Measurements from ENCODE around the gene BRF1. TPM values are rescaled to one million over a fixed set of nuclear protein-coding genes. Genes with fewer than 3 reads are reported as not detected.

The BRF1 gene
- total and polyA plus RNA-seq, 8 donors = 13.6 to 50.2 (median 20.4) TPM

DNA sequence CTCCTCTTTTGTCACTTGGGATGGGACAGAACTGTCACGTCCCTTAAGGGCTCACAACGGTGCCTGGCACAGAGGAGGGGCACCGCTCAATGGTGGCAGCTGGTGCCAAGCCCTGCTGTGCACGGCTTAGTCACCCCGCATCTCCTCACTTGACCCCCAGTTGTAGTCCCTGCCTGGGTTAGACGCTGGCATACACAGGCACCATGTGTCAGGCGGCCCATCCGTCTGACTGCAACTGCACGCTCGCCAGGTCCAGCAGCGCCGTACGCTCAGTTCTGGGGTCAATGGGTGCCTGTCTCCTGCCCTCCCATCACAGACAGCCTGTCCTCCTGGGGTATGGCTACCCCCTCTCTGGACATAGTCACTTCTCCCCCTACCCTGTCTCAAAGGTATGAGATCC, 12.2 kb upstream of the BRF1 start:
- no peak for ATAC-seq
- FAIRE-seq = no peak
- DNase-seq = no peak
- intact Hi-C loops (cut with DNase I) = no loop called here
- no peaks in the 10 kb centered on the region for H3K9me3 ChIP-seq
- H3K4me1 ChIP-seq = peaks cover 0 to 13% (median 7%) of the 10 kb centered on the region in 3 donors
- H3K4me3 ChIP-seq = no peak overlapping the region
- H3K36me3 ChIP-seq = no peaks in the 10 kb centered on the region
- peak overlapping the region in 1 of 4 donors; percentile 81 for H3K27ac ChIP-seq
- TF ChIP-seq, protein P1, sequence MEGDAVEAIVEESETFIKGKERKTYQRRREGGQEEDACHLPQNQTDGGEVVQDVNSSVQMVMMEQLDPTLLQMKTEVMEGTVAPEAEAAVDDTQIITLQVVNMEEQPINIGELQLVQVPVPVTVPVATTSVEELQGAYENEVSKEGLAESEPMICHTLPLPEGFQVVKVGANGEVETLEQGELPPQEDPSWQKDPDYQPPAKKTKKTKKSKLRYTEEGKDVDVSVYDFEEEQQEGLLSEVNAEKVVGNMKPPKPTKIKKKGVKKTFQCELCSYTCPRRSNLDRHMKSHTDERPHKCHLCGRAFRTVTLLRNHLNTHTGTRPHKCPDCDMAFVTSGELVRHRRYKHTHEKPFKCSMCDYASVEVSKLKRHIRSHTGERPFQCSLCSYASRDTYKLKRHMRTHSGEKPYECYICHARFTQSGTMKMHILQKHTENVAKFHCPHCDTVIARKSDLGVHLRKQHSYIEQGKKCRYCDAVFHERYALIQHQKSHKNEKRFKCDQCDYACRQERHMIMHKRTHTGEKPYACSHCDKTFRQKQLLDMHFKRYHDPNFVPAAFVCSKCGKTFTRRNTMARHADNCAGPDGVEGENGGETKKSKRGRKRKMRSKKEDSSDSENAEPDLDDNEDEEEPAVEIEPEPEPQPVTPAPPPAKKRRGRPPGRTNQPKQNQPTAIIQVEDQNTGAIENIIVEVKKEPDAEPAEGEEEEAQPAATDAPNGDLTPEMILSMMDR (IDR thresholded peaks at IDR 0.05) = no peak
- 96% methylated on average over 13 of the region's 13 CpGs for WGBS, 2 donors
- H3K27me3 ChIP-seq = no peaks in the 10 kb centered on the region

- FAIRE-seq (no peak), ATAC-seq (peak in 1 of 4 donors; percentile 2), DNase-seq (peak in 1 of 6 donors; percentile 50)
- WGBS, 2 donors = 73 to 83% methylated on average over 12 of the region's 12 CpGs
- Histone ChIP-seq H3K27me3 (no peaks in the 10 kb centered on the region), H3K27ac (peak overlapping the region in 1 of 4 donors; percentile 15), H3K36me3 (no peaks in the 10 kb centered on the region), H3K4me1 (peaks cover 0 to 7% (median 0%) of the 10 kb centered on the region in 3 donors), H3K4me3 (no peak overlapping the region), H3K9me3 (no peaks in the 10 kb centered on the region)
- TF ChIP-seq, protein P1 (IDR thresholded peaks at IDR 0.05) = no peak
- intact Hi-C loops (cut with DNase I) = no loop called here
Measured at GRCh38 chr14:105311838-105312237, 11.0 kb upstream of the BRF1 start.

- no peaks in the 10 kb centered on the region for H3K27me3 ChIP-seq
- H3K4me1 ChIP-seq = no peaks in the 10 kb centered on the region
- peak; percentile 48 to 82 (median 65) for ATAC-seq
- WGBS, 2 donors = 29 to 46% methylated on average over 8 of the region's 8 CpGs
- H3K27ac ChIP-seq = peak overlapping the region in 1 of 4 donors; percentile 11
- TF ChIP-seq, protein P1 (IDR thresholded peaks at IDR 0.05) = no peak
- no peak overlapping the region for H3K4me3 ChIP-seq
- DNase-seq = peak in 5 of 6 donors; percentile 62 to 78 (median 74)
- H3K36me3 ChIP-seq = no peaks in the 10 kb centered on the region
- no peak for FAIRE-seq
- intact Hi-C loops (cut with DNase I) = no loop called here
- H3K9me3 ChIP-seq = no peaks in the 10 kb centered on the region
Measured at GRCh38 chr14:105309371-105309770, 8.6 kb upstream of the BRF1 start.

GRCh38 chr14:105307052-105307727, 6.4 kb upstream of the BRF1 start:
- H3K9me3 ChIP-seq = no peaks in the 10 kb centered on the region
- TF ChIP-seq, protein P1 (IDR thresholded peaks at IDR 0.05) = no peak
- ATAC-seq (no peak), DNase-seq (peak in 1 of 6 donors; percentile 13), FAIRE-seq (no peak)
- 90 to 92% methylated on average over 4 of the region's 4 CpGs for WGBS, 2 donors
- H3K27me3 ChIP-seq = no peaks in the 10 kb centered on the region
- no peaks in the 10 kb centered on the region for H3K4me1 ChIP-seq
- intact Hi-C loops (cut with DNase I) = no loop called here
- H3K4me3 ChIP-seq = no peak overlapping the region
- H3K27ac ChIP-seq = no peak overlapping the region
- no peaks in the 10 kb centered on the region for H3K36me3 ChIP-seq

DNA sequence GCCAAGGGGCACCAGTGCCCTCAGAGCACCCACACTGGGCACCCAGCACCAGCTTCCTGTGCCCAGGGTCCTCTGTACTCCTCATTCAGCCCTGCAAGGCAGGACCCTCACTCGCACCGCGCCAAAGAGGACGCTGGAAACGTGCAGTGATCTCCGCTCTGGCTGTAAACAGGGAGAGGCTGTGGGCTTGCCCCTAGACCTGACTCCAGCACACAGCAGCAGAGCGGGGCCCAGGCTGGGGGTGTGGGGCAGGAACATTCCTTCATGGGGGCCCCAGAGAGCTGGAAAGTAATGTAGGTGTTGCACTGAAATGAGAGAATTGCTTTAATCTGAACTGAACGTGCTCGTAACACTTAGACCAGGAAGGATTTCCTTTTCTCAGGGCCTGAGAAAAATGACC, 5.0 kb upstream of the BRF1 start:
- Histone ChIP-seq H3K9me3 (no peaks in the 10 kb centered on the region), H3K4me3 (no peak overlapping the region), H3K36me3 (no peaks in the 10 kb centered on the region), H3K4me1 (no peaks in the 10 kb centered on the region), H3K27me3 (no peaks in the 10 kb centered on the region), H3K27ac (no peak overlapping the region)
- TF ChIP-seq, protein P1 (IDR thresholded peaks at IDR 0.05) = no peak
- ATAC-seq (no peak), FAIRE-seq (no peak), DNase-seq (peak in 1 of 6 donors; percentile 43)
- intact Hi-C loops (cut with DNase I) = no loop called here
- WGBS, 2 donors = 80 to 86% methylated on average over 9 of the region's 9 CpGs

Data from pancreas (tissue), 10 donors.